NT2/D1 (cell line): Measurements from ENCODE around the gene MYH2.

ENCODE experiments used
- DNase-seq: peaks from one replicate; pipeline ENCODE4 v3.0.0-alpha.2; 2011; ENCODE audit warnings: low read depth, low spot score
- H3K27me3 ChIP-seq: 2 replicates; pipeline ENCODE4 v1.6.0; 2011; ENCODE audit warnings: mild to moderate bottlenecking; ENCODE audit not compliant: insufficient read length, insufficient read depth
- H3K36me3 ChIP-seq: 2 replicates; pipeline ENCODE4 v1.6.1; 2011; ENCODE audit warnings: mild to moderate bottlenecking, low read length, mixed read lengths; ENCODE audit not compliant: insufficient read depth, insufficient read length
- H3K4me1 ChIP-seq: 2 replicates; pipeline ENCODE4 v1.5.1; 2011; ENCODE audit not compliant: insufficient read depth, insufficient read length
- H3K4me3 ChIP-seq: 2 replicates; pipeline ENCODE4 v1.5.1; 2011; ENCODE audit warnings: low read depth; ENCODE audit not compliant: insufficient read length
- H3K9ac ChIP-seq: 2 replicates; pipeline ENCODE4 v1.6.0; 2011; ENCODE audit warnings: low read depth; ENCODE audit not compliant: insufficient read length
- H3K9me3 ChIP-seq: 2 replicates; pipeline ENCODE4 v1.5.1; 2011; ENCODE audit warnings: mild to moderate bottlenecking, low read length; ENCODE audit not compliant: insufficient read depth
- SUZ12 ChIP-seq: IDR thresholded peaks from 2 replicates; pipeline ENCODE4 v1.6.1; 2011; ENCODE audit not compliant: insufficient read length, insufficient read depth; ENCODE audit errors: extremely low read depth
- YY1 ChIP-seq: IDR thresholded peaks from 2 replicates; pipeline ENCODE4 v1.6.1; 2011; ENCODE audit not compliant: insufficient read length, insufficient read depth
- ZNF274 ChIP-seq: IDR thresholded peaks from 2 replicates; pipeline ENCODE4 v1.6.1; 2011; ENCODE audit warnings: mild to moderate bottlenecking, low read depth, low read length

Gene MYH2

GRCh38 chr17:10532026-10532425 lies 17.4 kb downstream of the MYH2 start:
- TF ChIP-seq YY1 (no peak), ZNF274 (no peak), SUZ12 (no peak)
- H3K4me1 ChIP-seq: no peaks in the 10 kb centered on the region
- no peaks in the 10 kb centered on the region for H3K36me3 ChIP-seq
- no peaks in the 10 kb centered on the region for H3K9me3 ChIP-seq
- DNase-seq: no peak
- H3K9ac ChIP-seq: no peak overlapping the region
- H3K4me3 ChIP-seq: no peak overlapping the region
- no peaks in the 10 kb centered on the region for H3K27me3 ChIP-seq

GRCh38 chr17:10527419-10527818 lies 22.0 kb downstream of the MYH2 start:
- Histone ChIP-seq H3K4me1 (no peaks in the 10 kb centered on the region), H3K4me3 (no peak overlapping the region), H3K36me3 (no peaks in the 10 kb centered on the region), H3K27me3 (no peaks in the 10 kb centered on the region), H3K9ac (no peak overlapping the region), H3K9me3 (no peaks in the 10 kb centered on the region)
- TF ChIP-seq YY1: no peak
- no peak for TF ChIP-seq SUZ12
- TF ChIP-seq ZNF274: no peak
- DNase-seq: no peak

GRCh38 chr17:10526517-10526916 lies 22.9 kb downstream of the MYH2 start:
- TF ChIP-seq ZNF274: no peak
- TF ChIP-seq SUZ12: no peak
- no peak for TF ChIP-seq YY1
- no peak for DNase-seq

GRCh38 chr17:10523064-10523463 lies 26.4 kb downstream of the MYH2 start:
- H3K4me3 ChIP-seq: no peak overlapping the region
- no peak for DNase-seq
- no peaks in the 10 kb centered on the region for H3K27me3 ChIP-seq
- no peaks in the 10 kb centered on the region for H3K36me3 ChIP-seq
- TF ChIP-seq ZNF274 (no peak), YY1 (no peak), SUZ12 (no peak)
- H3K4me1 ChIP-seq: no peaks in the 10 kb centered on the region
- no peaks in the 10 kb centered on the region for H3K9me3 ChIP-seq
- no peak overlapping the region for H3K9ac ChIP-seq

More at GRCh38 chr17:10526517-10526916, 22.9 kb downstream of the MYH2 start:
- H3K4me3 ChIP-seq: no peak overlapping the region
- no peaks in the 10 kb centered on the region for H3K4me1 ChIP-seq
- no peaks in the 10 kb centered on the region for H3K36me3 ChIP-seq
- H3K27me3 ChIP-seq: no peaks in the 10 kb centered on the region
- no peak overlapping the region for H3K9ac ChIP-seq
- H3K9me3 ChIP-seq: no peaks in the 10 kb centered on the region

- Histone ChIP-seq H3K27me3 (no peaks in the 10 kb centered on the region), H3K4me3 (no peak overlapping the region), H3K4me1 (no peaks in the 10 kb centered on the region), H3K9ac (no peak overlapping the region), H3K9me3 (no peaks in the 10 kb centered on the region), H3K36me3 (no peaks in the 10 kb centered on the region)
- TF ChIP-seq SUZ12: no peak
- no peak for TF ChIP-seq ZNF274
- TF ChIP-seq YY1: no peak
- DNase-seq: no peak
Observed at GRCh38 chr17:10521949-10522348, 27.5 kb downstream of the MYH2 start.

GRCh38 chr17:10518271-10519037 lies 31.0 kb downstream of the MYH2 start, which contains the start of gene MYH1:
Gene MYH1 (minus strand): TSS chr17:10518542. CDS start chr17:10516642, 1,900 bp downstream.
- no peak within 1 kb of the TSS for H3K4me3 ChIP-seq
- H3K36me3 ChIP-seq: no peaks in the 10 kb centered on the region
- no peak for TF ChIP-seq SUZ12
- TF ChIP-seq YY1: no peak
- no peak for TF ChIP-seq ZNF274
- H3K9ac ChIP-seq: no peak within 1 kb of the TSS
- no peaks in the 10 kb centered on the region for H3K27me3 ChIP-seq
- no peak for DNase-seq
- H3K4me1 ChIP-seq: no peaks in the 10 kb centered on the region
- H3K9me3 ChIP-seq: no peaks in the 10 kb centered on the region

- Histone ChIP-seq H3K4me3 (no peak overlapping the region), H3K4me1 (no peaks in the 10 kb centered on the region), H3K27me3 (no peaks in the 10 kb centered on the region), H3K9ac (no peak overlapping the region), H3K9me3 (no peaks in the 10 kb centered on the region), H3K36me3 (no peaks in the 10 kb centered on the region)
- DNase-seq: no peak
- TF ChIP-seq ZNF274 (no peak), YY1 (no peak), SUZ12 (no peak)
Observed at GRCh38 chr17:10516638-10517037, 32.8 kb downstream of the MYH2 start.
